DMS79 treated with DMSO at 0.1 percent for 48 hours (cell line): ENCODE results near the gene CARD14.
A peak's percentile ranks its signal among the peaks of the same experiment; 100 is the strongest.

Source experiments
- DNase-seq: peaks from one replicate; lab custom pipeline; 2025; lab: John Stamatoyannopoulos, UW

Gene CARD14

DNA sequence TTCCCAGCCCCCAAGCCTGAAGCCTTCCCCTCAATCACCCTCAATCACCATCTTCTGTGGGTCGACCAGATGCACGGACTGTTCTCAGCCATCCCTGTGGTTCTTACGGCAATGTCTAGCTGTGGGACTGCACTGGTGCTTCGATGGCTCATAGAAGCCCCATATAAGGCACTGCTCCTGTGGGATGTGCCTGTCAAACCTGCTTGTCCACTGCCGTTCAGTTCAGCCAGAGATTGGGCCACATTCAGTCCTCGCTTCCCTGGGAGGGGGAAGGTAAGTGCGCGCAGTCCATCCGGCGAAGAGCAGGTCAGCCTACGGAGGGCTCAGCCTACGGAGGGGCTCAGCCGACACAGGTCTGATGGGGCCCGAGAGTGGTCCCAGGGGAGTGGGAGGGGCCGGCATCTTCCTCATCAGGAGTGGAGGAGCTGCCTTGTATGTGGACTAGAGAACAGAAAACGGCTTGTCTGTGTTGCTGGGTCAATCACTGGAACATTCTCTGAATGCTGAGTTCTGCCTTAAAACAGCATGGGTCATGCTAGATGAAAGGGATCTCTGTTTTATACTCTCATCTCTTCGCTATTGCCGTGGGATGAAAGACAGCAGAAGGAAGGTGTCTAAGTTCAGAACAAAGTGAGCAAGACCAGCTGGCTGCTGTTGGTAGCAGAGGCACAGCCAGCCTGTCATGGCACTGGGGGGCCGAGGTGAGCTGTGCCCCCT is at the start of gene CARD14:
TSS of gene CARD14 (plus strand) at position 247 of the 717 bp plus-strand sequence. CDS start 11,409 bp downstream, outside the sequence.
- no peak for DNase-seq

DNA sequence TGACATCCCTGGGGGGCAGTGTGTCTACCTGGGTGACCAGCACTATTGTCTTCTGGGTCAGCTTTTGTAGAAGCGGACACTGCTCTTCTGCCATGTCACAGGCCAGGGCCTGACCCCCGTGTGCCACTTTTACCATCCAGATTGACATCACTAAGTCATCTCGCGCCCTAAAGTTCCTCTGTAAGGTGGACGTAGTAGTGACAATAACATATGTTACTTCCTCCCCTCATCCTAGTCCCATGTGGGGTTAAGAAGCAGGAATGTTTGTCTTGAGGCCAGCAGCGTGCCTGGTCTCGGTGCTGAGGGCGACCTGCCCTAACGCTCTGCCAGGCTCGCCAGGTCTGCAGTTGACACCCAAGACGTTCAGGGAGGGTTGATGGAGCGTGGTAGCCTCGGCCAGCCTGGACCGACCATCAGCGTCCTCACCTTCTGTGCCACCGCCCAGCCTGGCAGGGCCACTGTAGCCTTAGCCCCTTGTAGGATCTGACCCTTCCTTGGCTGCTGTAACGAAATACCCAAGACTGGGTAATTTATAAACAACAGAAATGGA is 47.7 kb upstream of the CARD14 start:
- no peak for DNase-seq

GRCh38 chr17:80122926-80123505 is 46.8 kb upstream of the CARD14 start:
- DNase-seq = no peak

DNA sequence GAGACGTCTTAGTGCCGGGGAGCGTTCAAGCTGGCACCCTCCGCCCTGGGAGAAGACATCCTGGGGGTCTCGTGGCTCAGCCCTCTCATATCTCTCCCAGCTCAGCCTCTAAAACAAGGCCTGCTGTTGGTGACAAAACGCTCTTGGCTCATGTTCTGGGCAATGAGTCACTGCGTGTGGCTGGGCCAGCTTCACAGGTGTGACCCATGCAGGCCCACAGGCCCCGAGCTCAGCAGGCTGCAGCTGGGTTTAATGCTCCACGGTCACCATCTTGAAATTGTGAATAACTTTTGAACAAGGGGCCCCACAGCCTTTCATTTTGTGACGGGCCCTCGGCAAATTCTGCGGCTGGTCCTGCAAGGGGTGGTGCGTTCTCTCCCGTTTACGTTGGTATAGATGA is 46.0 kb upstream of the CARD14 start:
- DNase-seq = no peak

DNA sequence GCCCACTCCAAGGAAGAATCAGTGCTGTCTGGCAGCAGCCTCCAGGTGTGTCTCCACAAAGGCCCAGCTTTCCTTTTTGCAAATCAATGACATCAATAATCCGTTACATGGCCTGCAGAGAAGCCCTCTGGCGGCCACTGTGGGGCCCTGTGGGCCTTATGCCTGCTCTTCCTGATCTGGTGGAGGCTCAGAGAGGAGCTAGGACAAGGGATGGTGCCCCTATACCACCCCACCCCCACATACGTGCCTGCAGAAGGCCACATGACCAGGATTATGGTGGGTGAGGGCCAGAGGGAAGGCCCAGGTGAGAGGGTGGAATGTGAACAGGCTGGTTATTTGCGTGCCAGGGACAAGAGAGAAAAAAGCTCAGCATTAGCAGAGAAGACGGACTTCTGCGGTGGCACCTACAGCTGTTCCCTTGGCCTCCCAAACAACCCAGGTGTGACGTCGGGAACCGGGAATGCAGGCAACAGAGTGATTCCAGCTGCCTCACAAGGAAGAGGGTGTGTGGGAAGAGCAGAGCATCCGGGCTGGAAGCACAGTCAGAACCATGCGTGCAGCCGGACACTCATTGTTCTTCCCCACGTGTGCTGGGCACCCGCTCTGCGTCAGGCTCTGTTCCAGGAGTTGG is 45.4 kb upstream of the CARD14 start:
- DNase-seq = no peak

DNA sequence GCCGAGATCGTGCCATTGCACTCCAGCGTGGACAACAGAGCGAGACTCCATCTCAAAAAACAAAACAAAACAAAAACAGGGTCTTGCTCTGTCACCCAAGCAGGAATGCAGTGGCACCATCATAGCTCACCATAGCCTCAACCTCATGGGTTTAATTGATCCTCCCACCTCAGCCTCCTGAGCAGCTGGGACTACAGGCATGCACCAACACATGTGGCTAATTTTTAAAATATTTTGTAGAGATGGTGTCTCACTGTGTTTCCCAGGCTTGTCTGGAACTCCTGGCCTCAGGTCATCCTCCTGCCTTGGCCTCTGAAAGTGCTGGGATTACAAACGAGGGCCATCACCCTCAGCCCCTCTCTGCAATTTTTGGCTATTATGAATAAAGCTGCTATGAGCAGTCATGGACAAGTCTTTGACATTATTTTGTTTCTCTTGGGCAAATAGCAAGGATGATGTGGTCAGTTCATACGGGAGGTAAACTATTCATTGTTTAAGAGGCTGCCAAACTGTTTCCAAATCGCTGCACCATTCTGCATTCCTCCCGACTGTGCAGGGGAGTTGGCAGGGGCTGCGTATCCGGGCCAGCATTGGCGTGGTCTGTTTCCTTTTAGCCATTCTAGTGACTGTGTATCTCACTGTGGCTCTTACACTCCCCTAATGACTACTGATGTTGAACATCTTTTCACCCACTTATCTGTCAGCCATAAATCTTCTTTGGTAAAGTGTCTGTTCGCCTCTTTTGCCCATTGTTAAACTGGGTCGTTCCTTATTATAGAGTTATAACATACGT is 44.0 kb upstream of the CARD14 start:
- DNase-seq = no peak

- no peak for DNase-seq
These were observed 43.4 kb upstream of the CARD14 start for GRCh38 chr17:80126449-80126715.

GRCh38 chr17:80129006-80129565 is 40.7 kb upstream of the CARD14 start:
- DNase-seq = no peak

DNA sequence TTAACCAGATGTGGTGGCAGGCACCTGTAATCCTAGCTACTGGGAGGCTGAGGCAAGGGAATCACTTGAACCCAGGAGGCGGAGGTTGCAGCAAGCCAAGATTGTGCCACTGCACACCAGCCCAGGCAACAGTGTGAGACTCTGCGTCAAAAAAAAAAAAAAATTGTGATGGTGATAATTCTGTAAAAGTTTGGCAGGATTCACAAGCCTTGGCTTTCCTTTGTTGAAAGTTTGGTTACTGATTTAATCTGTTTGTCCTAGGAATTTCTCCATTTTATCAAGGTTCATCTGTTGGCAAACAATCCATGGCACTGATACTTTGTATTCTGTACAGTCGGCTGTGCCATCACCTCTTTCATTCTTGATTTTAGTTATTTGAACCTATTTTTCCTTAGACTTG is 38.8 kb upstream of the CARD14 start:
- DNase-seq = no peak

- no peak for DNase-seq
These were observed 36.8 kb upstream of the CARD14 start for GRCh38 chr17:80132906-80133625.

- DNase-seq = no peak
These were observed 36.2 kb upstream of the CARD14 start for GRCh38 chr17:80133626-80133970.

DNA sequence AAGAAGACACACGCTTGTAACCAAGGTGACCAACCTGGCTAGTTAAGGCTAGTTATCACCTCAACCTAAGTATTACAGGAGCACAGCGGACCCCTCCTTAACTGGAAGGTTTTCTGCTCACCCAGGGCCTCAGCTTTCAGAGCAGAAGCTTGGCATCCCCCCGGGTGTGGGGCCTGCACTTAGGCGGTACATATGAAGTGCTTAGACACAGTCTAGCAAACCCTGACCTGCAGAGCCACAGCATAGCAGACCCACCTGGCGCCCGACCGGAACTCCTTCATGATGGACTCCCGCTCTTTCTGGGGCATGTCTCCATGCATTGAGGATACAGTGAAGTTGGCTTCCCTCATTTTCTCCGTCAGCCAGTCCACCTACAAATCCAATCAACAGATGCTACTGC is 32.7 kb upstream of the CARD14 start:
- DNase-seq = no peak

- no peak for DNase-seq
These were observed 30.9 kb upstream of the CARD14 start for GRCh38 chr17:80138856-80139426.

- no peak for DNase-seq
These were observed 28.2 kb upstream of the CARD14 start for GRCh38 chr17:80141463-80142165.

- no peak for DNase-seq
These were observed 26.9 kb upstream of the CARD14 start for GRCh38 chr17:80142929-80143328.

GRCh38 chr17:80145076-80146075 is 24.5 kb upstream of the CARD14 start:
- DNase-seq = no peak

DNA sequence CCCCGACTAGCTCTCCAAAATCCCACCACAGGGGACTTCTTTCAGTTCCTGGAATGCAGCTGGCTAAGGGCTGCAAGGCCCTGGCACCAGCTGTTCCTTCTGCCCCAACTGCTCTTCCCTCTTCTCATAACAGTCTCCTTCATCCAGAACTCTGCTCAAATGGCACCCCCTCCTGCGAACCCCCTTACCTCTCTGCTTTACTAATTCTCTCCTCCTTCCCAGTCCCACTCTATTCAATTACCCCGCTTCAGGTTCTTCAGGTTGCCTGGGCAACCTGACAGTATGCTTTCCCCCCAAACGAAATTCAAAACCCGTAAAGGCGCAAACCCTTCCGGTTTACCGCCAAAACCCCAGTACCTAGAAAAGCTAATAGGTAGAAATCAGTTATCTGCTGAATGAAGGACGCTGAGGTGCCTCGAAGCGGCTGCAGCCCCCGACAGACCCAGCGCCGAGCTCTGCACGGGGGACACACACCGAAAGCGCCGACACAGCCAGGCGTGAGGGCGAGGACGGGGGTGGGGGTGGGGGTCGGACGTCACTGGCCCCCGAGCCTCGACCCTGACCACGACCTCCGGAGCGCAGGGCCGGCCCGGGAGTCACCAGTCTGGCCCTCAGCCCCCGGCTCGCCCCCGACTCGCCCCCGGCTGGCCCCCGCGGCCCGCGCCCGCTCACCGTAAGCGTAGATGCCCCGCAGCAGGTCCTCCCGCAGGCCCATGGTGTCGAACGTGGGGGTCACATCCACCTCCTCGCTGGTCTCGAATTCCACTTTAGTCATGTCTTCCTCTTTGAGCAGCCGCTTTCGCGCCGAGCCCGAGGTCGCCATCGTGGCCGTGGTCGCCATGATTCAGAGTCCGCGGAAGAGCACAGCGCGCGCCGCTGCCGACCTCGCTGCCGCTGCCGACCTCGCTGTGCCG is 23.5 kb upstream of the CARD14 start:
- DNase-seq = peak; percentile 1
